ENCODE measurements around the gene TMEM259.
"Not testable (repeated sequence)": the region's sequence is repeated elsewhere in the genome, so short reads cannot be mapped to it uniquely, and the experiment has no call there.

Gene TMEM259

GRCh38 chr19:1038978-1039645 is 18.2 kb upstream of the TMEM259 start:
- DNase-seq, result no peak

DNA sequence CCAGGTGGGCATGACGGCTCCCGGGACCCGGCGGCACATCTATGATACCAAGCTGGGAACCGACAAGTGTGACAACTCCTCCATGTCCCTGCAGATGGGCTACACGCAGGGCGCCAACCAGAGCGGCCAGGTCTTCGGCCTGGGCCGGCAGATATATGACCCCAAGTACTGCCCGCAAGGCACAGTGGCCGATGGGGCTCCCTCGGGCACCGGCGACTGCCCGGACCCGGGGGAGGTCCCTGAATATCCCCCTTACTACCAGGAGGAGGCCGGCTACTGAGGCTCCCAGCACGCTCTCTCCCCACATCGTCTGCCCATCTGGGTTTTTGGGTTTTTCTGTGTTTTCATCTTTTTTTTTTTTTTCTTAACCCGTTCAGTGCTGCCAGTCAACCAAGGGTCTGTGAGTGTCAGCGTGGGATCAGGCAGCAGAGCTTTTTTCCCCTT is 16.7 kb upstream of the TMEM259 start:
- no peak for DNase-seq

DNA sequence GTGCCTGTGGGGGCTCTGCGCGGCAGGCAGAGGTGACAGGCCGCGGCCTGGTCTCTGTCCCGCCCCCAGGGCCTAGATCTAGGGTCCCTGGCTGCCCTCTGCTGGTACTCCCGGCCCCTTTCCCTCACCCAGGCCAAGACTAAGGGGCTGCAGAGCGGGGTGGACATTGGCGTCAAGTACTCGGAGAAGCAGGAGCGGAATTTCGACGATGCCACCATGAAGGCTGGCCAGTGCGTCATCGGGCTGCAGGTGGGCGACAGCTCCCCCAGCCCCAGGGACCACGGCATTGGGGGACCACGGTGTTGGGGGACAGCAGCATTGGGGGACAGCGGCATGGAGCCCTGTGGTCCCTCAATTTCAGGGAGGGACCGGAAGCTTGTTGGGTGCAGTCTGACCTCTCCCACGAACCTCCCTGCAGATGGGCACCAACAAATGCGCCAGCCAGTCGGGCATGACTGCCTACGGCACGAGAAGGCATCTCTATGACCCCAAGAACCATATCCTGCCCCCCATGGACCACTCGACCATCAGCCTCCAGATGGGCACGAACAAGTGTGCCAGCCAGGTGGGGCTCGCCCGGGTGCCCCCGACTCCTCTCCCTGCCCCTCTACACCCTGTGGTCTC is 15.2 kb upstream of the TMEM259 start:
- no peak for DNase-seq

GRCh38 chr19:1032264-1032867 is 11.4 kb upstream of the TMEM259 start:
- DNase-seq, result no peak

DNA sequence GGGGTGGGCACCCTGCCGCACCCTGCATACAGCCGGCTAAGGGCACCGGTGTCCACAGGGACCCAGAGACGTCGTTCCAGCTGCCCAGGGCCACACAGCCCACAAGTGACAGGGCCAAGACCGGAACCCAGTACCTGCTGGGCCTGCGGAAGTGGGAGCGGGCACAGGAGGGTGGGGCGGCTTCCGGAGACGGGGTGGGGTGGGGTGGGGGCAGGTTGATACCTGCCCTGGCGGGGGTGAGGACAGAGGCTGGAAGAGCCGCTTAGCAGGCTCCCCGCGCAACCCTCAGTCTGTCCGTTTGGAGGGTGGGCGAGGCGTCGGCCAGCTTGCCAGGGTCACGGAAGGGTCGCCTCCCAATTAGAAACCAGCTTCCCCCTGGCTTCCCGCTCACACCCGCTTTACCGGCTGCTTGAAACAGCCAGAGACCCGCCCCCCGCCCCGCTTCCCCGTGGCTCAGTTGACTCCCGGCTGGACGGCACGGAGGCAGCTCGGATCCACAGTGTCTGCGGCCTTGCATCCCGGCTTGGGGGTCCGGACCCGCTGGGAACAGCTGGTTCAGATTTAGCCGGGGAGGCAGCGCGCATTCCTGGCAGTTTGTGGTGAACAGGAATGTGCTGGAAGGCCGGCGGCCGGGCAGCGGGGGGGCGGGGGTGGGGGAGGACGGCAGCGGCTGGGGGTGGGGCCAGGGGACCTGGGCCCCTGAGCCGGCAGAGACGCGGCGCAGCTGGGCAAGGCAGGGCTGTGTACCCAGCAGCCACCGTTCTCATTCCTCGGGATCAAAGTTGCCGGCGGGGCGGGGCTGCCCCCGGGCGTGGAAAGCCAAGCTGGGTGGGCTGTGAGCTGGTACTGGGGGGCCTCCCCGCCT is 7.4 kb upstream of the TMEM259 start:
- no peak for DNase-seq

DNA sequence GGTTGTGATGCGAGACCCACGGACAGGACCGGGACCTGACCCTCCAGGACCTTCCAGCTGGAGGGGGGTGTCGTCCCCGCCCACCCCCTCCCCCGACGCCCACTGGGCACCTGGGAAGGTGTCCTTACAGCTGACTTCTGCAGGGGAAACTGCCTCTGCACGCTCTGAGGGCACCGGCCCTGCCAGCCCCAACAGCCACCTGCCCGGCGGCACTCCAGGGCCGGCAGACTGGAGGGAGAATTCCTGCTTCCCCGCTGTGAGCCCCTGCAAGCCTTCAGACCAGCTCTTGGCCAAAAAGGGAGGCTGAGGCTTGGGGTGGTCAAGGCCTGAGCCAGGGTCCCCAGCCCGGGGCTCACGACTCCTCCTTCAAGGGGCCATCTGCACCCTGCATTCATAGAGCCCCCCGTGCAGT is 6.7 kb upstream of the TMEM259 start:
- DNase-seq, result no peak

DNA sequence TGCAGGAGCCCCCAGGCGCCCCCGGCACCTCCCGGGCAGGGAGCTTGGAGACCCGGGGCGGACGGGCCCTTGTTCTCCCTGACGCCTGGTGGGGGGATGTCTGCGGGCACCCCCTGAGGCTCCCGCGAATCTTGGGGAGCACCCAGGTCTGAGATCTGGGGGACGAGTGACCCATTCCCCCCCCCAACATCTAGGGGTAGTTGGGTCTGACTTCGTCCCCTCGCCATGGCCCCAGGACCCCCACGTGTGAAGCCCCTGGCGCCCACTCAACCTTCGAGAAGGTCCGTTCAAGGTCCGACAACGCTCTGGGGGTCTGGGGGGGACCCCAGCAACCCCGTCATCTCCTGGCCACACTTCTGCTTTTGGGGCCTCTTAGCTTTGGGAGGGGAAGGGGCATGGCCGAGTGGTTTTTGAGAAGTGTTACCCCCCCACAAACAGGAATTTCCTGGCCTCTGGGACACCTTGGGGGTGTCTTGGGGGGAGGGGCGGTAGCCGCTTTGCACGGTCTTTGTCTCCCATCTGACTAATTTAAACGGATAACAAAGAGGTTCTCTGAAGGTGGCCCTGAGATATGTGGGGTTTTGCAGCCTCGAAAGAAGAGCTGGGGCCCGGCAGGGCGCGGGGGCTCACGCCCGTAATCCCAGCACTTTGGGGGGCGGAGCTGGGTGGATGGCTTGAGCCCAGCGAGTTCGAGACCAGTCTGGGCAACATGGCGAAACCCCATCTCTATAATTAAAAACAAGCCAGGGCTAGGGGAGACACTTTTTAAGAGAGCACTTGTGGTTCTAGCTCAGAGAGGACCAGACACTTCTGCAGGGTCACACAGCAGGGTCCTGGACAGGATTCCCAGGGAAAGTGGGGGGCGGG is 6.1 kb upstream of the TMEM259 start:
- DNase-seq, result no peak

DNA sequence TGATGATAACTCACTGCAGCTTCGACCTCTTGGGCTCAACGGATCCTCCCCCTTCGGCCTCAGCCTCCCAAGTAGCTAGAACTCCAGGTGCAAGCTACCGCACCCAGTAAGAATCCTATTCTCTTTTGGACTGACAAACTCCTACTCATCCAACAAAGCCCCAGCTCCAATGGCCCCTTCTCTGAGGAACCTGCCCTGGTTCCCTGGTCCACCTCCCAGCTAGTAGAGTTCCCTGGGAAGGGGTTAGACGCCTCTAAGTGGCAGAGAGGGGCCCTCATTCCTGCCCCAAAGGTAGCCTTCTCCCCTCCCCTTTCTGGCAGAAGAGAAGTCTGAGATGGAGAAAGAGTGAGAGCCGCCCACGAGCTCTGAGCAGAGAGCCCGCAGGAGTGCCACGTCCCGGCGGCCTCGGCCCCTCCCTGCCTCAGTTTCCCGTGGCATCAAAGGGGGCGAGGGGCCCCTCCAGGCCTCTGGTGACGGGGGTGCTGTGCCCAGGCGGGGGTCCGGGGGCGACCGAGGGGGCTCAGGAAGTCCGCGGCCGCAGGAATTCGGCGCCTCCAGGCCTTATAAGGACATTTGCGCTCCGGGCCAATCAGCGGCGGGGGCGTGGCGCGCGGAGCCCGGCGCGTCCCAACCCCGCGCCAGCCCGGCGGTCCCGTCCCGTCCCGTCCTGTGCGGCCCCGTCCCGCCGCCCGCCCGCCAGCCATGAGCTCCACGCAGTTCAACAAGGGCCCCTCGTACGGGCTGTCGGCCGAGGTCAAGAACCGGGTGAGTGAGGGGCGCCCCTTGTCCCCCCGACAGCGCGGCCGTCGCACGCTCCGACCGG is 5.2 kb upstream of the TMEM259 start, which contains the start of gene CNN2:
Gene CNN2, plus strand, starts transcription at position 649 of the 823 bp plus-strand sequence. Its CDS starts 54 bp downstream, at position 703.
- no peak for DNase-seq

DNA sequence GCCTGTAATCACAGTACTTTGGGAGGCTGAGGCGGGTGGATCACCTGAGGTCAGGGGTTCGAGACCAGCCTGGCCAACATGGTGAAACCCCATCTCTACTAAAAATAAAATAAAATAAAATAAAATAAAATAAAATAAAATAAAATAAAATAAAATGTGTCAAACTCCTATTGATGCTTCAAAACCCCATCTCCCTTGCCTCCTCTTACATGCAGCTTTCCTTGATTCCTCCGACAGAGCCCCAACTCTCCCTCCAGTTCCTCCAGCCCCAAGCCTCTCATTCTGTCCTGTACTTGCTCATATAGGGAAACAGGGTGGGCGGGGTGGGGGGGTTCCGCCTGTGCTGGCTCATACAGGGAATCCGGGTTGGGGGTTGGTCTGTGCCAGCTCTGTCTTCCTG is 4.2 kb upstream of the TMEM259 start:
- not testable (repeated sequence) for DNase-seq

DNA sequence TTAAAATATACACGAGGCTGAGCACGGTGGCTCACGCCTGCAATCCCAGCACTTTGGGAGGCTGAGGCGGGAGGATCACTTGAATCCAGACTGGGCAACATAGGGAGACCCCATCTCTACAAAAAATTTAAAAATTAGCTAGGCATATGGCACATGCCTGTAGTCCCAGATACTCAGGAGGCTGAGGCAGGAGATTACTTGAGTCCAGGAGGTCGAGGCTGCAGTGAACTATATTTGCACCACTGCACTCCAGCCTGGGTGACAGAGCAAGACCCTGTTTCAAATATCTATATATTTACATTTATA is 2.9 kb upstream of the TMEM259 start:
- DNase-seq, result not testable (repeated sequence)

DNA sequence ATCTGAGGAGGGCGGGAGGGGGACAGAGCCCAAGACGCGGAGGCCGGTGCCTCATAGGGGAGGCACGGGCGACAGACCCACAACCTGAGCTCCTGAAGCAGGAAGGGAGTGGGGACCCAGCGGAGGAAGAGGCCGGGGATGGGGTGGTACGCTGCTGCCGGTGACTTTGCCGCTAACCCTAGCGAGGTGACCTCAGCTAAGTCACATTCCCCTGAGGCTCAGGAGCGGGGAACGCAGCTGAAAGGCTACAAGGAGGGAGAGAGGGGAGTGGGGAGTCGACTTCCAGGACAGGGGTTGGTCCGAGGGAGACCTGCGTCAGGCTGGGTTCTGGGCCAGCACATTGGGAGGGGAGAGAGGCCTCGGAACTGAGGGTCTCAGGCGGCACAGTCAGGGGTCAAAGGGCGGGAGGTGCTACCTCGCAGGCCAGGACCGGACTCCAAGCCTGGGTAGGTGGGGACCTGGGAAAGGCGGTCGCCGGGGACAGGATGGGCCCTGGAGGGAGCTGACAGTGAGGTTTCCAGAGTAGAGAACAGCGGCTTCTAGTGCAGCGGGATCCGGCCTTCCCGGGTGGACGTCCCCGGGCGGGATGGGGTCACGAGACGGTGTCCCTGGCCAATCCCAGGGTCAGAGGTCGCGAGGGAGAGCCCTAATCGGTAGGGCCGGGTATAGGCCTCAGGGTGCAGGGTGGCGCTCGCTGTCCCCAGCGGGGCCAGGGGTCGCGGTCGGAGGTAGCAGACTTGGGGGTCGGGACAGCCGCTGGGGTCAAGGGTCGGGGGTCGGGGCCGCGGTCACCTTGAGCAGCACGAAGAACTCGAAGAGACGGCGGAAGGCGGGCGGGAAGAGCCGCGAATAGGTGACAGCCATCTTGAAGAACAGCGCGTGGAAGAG is 699 bp downstream of the TMEM259 start:
- no peak for DNase-seq

- DNase-seq, result no peak
These were observed 1.3 kb downstream of the TMEM259 start for GRCh38 chr19:1019616-1019961.

- DNase-seq, result no peak
These were observed 1.8 kb downstream of the TMEM259 start for GRCh38 chr19:1018932-1019615.

- DNase-seq, result no peak
These were observed 2.5 kb downstream of the TMEM259 start for GRCh38 chr19:1018393-1018792.

- no peak for DNase-seq
These were observed 3.0 kb downstream of the TMEM259 start for GRCh38 chr19:1017906-1018305.

DNA sequence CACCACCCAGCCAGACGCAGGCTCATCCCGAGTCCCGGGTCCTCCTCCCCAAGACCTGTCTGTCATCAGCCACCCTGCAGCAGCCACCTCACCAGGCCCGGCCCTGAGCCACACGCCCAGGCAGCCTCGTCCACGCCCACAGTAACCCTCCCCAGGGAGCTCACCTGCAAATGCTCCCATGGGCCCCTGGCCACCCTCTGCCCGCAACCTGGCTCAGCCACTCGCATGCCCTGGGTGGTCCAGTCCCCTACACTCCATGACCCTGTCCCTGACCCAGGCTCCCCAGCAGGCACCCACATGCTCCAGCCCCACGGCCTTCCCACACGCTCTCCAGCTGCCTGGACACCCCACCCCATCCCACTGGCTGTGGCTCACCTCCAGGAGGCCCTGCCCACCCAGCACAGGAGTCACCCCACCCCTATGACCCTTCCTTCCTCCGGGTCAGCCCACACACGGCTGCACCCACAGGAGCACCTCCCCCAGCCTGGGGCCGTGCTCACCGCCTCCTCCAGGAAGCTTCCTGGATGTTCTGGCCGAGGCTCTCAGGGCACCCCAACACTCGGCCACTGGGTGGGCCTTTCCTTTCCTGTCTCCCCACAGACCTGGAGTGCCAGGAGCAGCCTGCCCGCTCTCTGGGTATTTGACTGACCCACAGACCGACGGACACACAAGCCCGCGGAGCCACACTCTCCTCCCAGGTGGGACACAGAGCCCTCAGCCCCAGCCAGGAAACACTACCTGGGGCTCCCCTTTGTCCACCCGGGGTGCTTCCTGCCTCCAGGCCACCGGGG is 3.6 kb downstream of the TMEM259 start:
- DNase-seq, result no peak

DNA sequence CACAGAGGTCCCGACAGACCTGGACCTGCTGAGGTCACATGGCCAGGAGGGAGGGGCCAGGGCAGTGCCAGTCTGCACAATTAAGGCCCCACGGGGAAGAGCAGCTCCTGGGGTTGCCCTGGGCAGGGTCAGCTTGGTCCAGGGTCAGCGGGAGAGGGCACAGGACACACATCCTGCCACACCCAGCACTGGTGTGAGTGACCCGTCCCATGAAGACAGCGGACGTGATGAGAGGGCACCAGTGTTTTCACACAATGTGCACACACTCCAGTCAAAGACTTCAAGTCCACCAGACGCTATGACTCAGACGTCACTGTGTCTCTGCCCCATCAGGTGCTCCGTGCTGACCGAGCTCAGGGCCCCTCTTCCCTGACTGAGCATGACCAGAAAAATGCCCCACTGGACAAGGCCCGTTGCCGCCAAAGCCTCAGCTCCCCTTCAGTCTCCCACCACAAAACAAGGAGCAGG is 4.2 kb downstream of the TMEM259 start:
- DNase-seq, result no peak

DNA sequence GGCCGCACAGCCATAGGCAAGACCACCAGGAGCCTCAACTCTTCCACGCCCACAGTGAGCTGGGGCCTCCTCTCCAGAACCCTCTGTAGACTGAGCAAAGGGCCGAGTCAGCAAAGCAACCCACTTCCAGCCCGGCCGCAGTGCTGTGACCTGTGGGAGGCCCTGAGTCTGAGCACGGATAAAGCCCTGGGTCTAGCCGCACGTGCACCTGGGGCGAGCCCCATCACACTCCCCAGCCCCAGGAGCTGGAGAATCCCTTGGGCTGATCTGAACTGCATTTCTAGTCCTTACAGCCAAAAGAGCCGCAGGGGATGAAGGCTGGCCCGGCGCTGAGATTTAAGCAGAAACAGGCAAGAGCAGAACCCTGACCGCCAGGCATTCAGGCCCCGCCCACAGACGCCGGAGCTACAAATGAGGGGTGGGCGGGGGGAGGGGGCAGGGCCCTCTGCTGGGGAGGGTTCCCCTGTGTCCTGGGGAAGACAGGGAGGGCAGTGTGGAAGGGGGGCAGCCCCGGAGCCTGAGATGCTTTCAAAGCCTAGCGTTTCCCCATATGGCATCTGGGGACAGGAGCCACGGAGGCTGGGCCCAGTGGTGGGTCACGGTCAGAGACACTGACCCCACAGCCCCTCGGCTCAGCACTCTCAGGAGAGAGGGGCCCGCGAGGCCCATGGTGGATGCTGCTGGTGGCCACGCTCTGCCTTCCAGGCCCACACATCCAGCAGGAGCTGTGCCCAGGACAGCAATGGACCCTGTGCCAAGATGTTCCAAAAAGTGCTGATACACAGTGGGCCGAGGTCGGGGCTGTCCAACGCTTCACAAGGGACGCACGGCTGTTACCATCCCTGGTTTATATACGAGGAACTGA is 4.9 kb downstream of the TMEM259 start:
- DNase-seq, result no peak

All from NCI-H2029 treated with DMSO at 0.1 percent for 48 hours (cell line).